HG03064 (cell line): ENCODE measurements around the gene AHI1.

ENCODE experiments used
- ATAC-seq: cut with Tn5 transposase; IDR thresholded peaks from one replicate; pipeline ENCODE4 v1.9.1; 2021; ENCODE audit warnings: low read depth; ENCODE audit not compliant: unreplicated experiment

AHI1 gene

GRCh38 chr6:135305684-135306083, 191.9 kb downstream of the AHI1 start:
- no peak for ATAC-seq

DNA sequence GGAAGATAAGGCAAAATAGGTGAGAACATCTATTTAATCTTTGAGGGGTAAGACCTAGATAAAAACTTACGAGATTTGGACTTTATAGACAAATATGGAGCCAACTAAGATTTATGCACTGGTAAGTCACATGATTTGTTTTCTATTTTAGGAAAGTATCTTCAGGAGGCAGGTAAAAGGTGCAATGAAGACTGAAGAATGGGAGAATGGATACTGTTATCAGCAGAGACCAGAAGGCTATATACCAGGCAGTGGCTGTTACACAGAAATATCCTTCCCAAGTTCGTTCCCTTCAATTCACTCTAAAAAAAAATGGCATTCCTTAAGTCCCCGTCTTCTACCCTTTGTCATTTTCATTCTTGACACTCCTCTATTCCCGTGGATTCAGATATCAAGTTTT, 192.7 kb downstream of the AHI1 start:
- no peak for ATAC-seq

DNA sequence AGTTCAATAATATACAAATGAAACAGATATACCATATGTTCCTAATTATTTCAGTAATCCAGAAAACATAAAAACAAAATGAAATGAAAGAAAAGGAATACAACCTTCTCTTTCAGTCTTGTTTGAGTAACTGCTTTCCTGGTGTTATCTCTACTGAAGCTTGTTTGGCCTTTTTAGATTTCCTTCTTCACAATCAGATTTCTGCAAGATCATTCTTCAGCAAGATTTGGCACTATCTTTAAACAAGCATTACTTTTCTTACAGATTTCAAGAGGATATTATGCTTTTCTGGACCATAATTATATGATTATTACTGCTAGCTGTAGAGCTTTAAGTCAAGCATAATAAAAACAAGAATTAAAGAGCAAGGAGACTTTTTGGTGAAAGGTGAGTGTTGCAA, 196.2 kb downstream of the AHI1 start:
- ATAC-seq = no peak

GRCh38 chr6:135300576-135300975, 197.0 kb downstream of the AHI1 start:
- no peak for ATAC-seq

GRCh38 chr6:135299256-135299655, 198.3 kb downstream of the AHI1 start:
- no peak for ATAC-seq

DNA sequence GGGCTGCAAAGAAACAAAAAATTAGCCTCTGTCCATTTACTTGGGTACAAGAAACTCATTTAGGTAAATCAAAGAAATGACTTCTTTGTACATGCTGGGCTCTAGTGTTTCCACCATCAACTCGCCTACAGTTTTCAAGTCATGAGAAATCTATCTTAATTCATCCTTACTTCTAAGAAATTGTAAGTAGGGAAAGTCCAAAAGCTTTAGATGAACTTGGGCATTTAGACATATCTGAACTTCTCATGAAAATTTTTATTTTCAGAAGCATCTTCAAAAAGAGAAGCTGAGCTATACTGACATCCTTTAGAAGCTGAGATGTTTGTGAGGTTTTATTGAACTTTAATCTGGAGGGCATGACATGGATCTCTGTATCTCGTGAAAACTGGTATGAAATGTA, 199.1 kb downstream of the AHI1 start:
- no peak for ATAC-seq

- no peak for ATAC-seq
Observed at GRCh38 chr6:135296715-135297114, 200.8 kb downstream of the AHI1 start.

- no peak for ATAC-seq
Observed at GRCh38 chr6:135295085-135295484, 202.5 kb downstream of the AHI1 start.

- ATAC-seq = no peak
Observed at GRCh38 chr6:135291288-135292076, 206.1 kb downstream of the AHI1 start.

DNA sequence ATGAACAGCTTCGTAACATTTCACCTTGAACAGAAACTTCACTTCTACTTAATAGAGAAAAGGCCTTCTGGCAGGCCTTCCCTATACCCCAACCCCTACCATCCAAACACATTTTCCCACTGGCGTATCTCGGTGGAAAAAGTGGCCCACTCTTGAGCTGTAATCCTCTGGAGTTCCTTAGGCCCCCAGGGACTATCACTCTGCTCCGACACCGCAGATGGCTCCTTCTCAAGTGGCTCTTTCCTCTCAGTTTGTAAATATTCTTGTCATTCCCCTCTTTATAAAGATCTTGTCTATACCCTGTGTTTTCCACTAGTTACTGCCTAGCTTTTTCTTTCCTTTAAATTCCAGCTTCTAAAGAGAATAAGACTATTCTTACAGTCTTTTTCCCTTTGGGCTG, 207.7 kb downstream of the AHI1 start:
- ATAC-seq = no peak

GRCh38 chr6:135286962-135287538, 210.5 kb downstream of the AHI1 start:
- ATAC-seq = no peak

- ATAC-seq = no peak
Observed at GRCh38 chr6:135285165-135285564, 212.4 kb downstream of the AHI1 start.

GRCh38 chr6:135283926-135284325, 213.6 kb downstream of the AHI1 start:
- no peak for ATAC-seq

DNA sequence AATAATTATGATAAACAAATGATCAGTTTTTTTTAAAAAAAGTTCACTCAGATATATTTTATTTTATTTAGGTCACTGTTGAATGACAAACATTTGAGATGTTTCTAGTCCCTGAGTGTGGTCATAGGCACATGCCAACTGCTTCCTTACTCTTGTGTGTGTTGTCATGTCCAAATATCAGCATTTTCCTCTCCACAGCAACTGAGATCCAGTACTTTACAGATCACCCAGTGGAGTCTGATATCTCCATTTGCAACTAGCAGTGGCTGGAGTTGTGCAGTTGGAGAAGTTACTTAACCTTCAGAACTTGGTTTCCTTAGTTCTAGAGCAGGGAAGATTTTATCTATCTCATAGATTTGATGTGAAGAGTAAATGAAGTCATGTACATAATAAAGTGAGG, 215.1 kb downstream of the AHI1 start:
- no peak for ATAC-seq

DNA sequence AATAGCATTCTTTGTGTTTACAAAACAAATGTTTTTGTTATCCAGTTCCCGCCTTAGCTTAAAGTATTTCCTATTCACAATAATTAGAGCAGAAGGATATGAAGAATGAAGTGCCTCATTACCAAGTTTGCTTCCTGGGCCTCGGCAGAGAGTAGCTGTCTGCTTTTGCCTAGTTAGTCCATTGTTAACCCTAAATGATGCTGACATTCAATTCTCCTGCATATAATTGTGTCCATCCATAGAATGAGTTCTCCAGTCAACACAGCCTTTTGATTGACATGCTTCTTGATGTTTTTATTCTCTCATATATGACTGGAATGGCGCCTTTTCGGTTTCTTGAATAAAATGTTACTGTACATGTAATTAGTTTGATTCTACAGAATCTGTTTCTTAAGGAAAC, 215.6 kb downstream of the AHI1 start:
- ATAC-seq = no peak

DNA sequence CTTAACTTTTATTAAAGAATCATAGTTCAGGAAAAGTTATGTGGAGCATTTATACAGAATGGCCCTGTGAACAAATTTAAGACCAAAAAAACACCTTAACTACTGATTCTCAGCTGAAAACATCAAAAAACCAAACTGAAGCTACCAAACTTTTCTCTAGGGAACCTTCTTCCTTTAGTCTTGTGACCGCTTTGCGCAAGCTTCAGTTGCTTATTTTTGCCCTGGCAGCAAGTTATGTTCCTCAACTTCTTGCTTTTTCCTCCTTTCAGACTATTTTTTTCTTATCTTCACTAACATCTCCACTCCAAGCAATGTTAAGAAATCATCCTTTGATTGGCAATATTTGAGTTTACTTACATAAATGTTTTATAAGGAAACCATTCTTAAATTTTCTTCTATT, 216.3 kb downstream of the AHI1 start:
- no peak for ATAC-seq

- no peak for ATAC-seq
Observed at GRCh38 chr6:135280375-135281136, 217.0 kb downstream of the AHI1 start.

DNA sequence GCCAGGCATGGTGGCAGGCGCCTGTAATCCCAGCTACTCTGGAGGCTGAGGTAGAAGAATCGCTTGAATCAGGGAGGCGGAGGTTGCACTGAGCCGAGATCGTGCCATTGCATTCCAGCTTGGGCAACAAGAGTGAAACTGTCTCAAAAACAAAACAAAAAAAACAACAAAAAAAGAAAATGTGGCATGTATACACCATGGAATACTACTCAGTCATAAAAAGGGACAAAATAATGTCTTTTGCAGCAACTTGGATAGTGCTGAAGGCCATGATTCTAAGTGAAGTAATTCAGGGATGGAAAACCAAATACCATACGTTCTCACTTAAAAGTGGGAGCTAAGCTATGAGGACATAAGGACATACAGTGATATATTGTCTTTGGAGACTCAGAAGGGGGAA, 220.1 kb downstream of the AHI1 start:
- ATAC-seq = no peak

DNA sequence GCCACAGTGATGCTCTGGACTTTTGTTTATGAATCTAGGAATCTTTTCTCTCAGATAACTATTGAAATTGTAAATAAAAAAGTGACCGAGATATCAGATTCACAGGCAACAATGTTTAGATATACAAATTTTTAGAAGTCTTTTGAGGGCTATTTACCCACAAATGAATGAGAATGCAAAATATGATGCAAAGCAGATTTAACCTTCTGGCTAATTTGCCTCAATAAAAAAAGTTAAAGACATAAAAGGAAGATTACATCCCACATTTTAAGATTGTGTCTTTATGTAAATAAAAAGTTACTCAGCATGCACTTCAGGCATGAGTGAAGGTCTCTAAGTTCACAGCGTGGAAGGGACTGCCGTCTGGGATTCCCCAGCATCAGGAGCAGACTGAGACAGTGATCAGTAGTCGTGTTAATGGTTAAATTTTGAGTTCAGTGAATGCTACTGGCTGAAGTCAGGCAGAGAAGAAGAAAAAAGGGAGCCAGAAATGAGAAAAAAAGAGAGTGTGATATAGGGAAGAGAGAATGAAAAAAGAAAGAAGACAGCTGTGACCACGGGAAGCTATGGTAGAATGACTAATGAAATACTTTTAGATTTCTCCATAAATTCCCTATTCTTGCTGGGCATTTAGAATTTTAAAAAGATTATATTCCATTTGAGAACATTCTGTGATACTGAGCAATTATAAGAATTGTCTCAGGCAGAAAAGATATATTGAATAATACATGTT, 222.8 kb downstream of the AHI1 start:
- ATAC-seq = no peak

GRCh38 chr6:135271626-135272025, 225.9 kb downstream of the AHI1 start:
- ATAC-seq = no peak
